Activated naive CD8-positive, alpha-beta T cell treated with anti-CD3 and anti-CD28 coated beads for 36 hours (primary cell): ENCODE data around the gene SIPA1L3. TPM values are rescaled to one million over a fixed set of nuclear protein-coding genes. Genes with fewer than 3 reads are reported as not detected.

ENCODE experiments used
- DNase-seq: peaks from one replicate; pipeline ENCODE4 v3.0.0; 2021
- H3K27ac Mint-ChIP-seq: one replicate; pipeline ENCODE4 v1.8.0; 2022; ENCODE audit warnings: mild to moderate bottlenecking, moderate library complexity, mixed read lengths
- H3K27me3 Mint-ChIP-seq: one replicate; pipeline ENCODE4 v1.8.0; 2022; ENCODE audit warnings: mild to moderate bottlenecking, mixed read lengths
- H3K36me3 Mint-ChIP-seq: one replicate; pipeline ENCODE4 v1.8.0; 2021; ENCODE audit warnings: mild to moderate bottlenecking, mixed read lengths
- H3K4me1 Mint-ChIP-seq: one replicate; pipeline ENCODE4 v1.8.0; 2021; ENCODE audit warnings: mixed read lengths
- H3K4me3 Mint-ChIP-seq: one replicate; pipeline ENCODE4 v1.8.0; 2022; ENCODE audit warnings: mild to moderate bottlenecking, moderate library complexity, mixed read lengths
- H3K9me3 Mint-ChIP-seq: one replicate; pipeline ENCODE4 v1.8.0; 2022; ENCODE audit warnings: mixed read lengths
- total RNA-seq, 2 experiments: library from RNA; stranded (reverse); gene quantifications; one replicate each; pipeline ENCODE4 v1.2.3, GENCODE V29; 2021

SIPA1L3 gene
- total RNA-seq, 2 experiments from 2014 or later, result 9.1 to 9.7 TPM

GRCh38 chr19:38255383-38256014, 348.5 kb downstream of the SIPA1L3 start:
- Mint-ChIP-seq H3K4me1 (peaks cover 4% of the 10 kb centered on the region), H3K27me3 (peaks cover 39% of the 10 kb centered on the region), H3K9me3 (no peaks in the 10 kb centered on the region), H3K4me3 (no peak overlapping the region), H3K36me3 (no peaks in the 10 kb centered on the region), H3K27ac (no peak overlapping the region)
- DNase-seq, result no peak

Other genes starting within 250 kb of the SIPA1L3 start
- 1 to 10 TPM; 4.7 to 6.5 TPM for gene ZNF607, start 187.4 kb upstream of the SIPA1L3 start, total RNA-seq
- gene ZNF573, start 127.6 kb upstream of the SIPA1L3 start, total RNA-seq, result 1 to 10 TPM; 7.3 to 7.8 TPM
- gene WDR87, start 614 bp upstream of the SIPA1L3 start, total RNA-seq, result not detected